Activated B cell treated with CpG ODN at 0.5 μM for 24 hours (primary cell): Measurements from ENCODE around the gene MATN1. TPM values are rescaled to one million over a fixed set of nuclear protein-coding genes. Genes with fewer than 3 reads are reported as not detected.

ENCODE experiments used
- ATAC-seq: fragments of 200-7000 bp; cut with Tn5 transposase; one replicate; pipeline ENCODE4 v1.10.0; 2021; ENCODE audit warnings: low read depth, mild to moderate bottlenecking, moderate library complexity
- CTCF ChIA-PET: fragments of 350-600 bp; sonication (Branson Sonifier 250); formaldehyde crosslinking; loops from one replicate; lab custom pipeline; 2021; ENCODE audit warnings: antibody characterized with exemption; lab: Charles Lee
- POLR2A ChIA-PET: fragments of 350-600 bp; sonication (Branson Sonifier 250); formaldehyde crosslinking; loops from one replicate; lab custom pipeline; 2021; ENCODE audit warnings: antibody characterized with exemption; lab: Charles Lee
- DNase-seq: peaks from one replicate; pipeline ENCODE4 v3.0.0; 2022
- H3K27ac Mint-ChIP-seq: one replicate; pipeline ENCODE4 v1.8.0; 2020; ENCODE audit warnings: mixed read lengths
- H3K27me3 Mint-ChIP-seq: one replicate; pipeline ENCODE4 v1.8.0; 2021; ENCODE audit warnings: mixed read lengths
- H3K36me3 Mint-ChIP-seq: one replicate; pipeline ENCODE4 v1.8.0; 2021; ENCODE audit warnings: low read depth, mixed read lengths
- H3K4me1 Mint-ChIP-seq: one replicate; pipeline ENCODE4 v1.8.0; 2021; ENCODE audit warnings: mixed read lengths
- H3K4me3 Mint-ChIP-seq: one replicate; pipeline ENCODE4 v1.8.0; 2020; ENCODE audit warnings: mild to moderate bottlenecking, mixed read lengths
- H3K9me3 Mint-ChIP-seq: one replicate; pipeline ENCODE4 v1.8.0; 2020; ENCODE audit warnings: mixed read lengths
- intact Hi-C: fragments of 100-400 bp; cut with micrococcal nuclease; formaldehyde crosslinking; loops from one replicate; pipeline ENCODE4 v1.15.1; 2024
- total RNA-seq: library from RNA; stranded (reverse); gene quantifications from 2 replicates; pipeline ENCODE4 v1.2.3, GENCODE V29; 2022
- TF ChIP-seq, protein P1 (sequence below): fragments of 200-600 bp; IDR thresholded peaks from one replicate; pipeline ENCODE4 v1.8.0; 2022; ENCODE audit warnings: antibody characterized with exemption, mild to moderate bottlenecking

Gene MATN1
- total RNA-seq, 1 donor from 2014 or later = 0.93 TPM

DNA sequence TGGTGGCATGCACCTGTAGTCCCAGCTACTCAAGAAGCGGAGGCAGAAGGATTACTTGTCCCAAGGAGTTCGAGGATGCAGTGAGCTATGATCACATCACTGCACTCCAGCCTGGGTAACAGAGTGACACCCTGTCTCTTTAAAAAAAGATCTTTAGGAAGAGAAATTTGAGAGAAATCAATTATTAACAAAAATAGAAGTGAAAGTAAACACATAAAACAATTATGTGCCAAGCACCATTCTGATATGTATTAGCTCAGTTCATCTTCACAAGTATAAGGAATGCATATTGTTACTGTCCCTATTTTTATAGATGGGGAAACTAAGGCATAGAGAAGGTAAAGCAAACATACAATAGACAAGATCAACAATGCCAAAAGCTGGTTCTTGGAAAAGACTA is 48.1 kb downstream of the MATN1 start:
- Mint-ChIP-seq H3K36me3 (no peaks in the 10 kb centered on the region), H3K9me3 (peaks cover 13% of the 10 kb centered on the region), H3K27me3 (peaks cover 19% of the 10 kb centered on the region), H3K4me1 (no peaks in the 10 kb centered on the region), H3K4me3 (no peak overlapping the region), H3K27ac (no peak overlapping the region)
- TF ChIP-seq, protein P1, sequence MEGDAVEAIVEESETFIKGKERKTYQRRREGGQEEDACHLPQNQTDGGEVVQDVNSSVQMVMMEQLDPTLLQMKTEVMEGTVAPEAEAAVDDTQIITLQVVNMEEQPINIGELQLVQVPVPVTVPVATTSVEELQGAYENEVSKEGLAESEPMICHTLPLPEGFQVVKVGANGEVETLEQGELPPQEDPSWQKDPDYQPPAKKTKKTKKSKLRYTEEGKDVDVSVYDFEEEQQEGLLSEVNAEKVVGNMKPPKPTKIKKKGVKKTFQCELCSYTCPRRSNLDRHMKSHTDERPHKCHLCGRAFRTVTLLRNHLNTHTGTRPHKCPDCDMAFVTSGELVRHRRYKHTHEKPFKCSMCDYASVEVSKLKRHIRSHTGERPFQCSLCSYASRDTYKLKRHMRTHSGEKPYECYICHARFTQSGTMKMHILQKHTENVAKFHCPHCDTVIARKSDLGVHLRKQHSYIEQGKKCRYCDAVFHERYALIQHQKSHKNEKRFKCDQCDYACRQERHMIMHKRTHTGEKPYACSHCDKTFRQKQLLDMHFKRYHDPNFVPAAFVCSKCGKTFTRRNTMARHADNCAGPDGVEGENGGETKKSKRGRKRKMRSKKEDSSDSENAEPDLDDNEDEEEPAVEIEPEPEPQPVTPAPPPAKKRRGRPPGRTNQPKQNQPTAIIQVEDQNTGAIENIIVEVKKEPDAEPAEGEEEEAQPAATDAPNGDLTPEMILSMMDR = no peak
- ATAC-seq (no peak), DNase-seq (no peak)
- ChIA-PET CTCF (no interaction called here), POLR2A (no interaction called here)
- intact Hi-C loops = no loop called here

DNA sequence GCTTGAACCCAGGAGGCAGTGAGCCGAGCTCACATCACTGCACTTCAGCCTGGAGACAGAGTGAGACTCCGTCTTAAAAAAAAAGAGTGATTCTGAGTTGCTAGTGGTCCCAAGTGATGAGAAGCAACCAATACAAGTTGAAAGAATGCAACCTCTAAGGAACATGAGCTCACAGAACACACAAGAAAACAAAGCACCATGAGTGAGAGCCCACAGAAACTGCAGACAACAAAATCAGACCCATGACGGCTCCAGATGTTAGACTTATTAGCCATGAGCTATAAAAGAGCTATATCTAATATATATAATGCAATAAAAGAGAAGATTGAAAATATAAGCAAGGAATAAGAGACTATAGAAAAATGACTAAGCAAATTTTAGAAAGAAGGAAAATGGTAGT is 50.0 kb downstream of the MATN1 start:
- ChIA-PET CTCF (no interaction called here), POLR2A (no interaction called here)
- Mint-ChIP-seq H3K36me3 (no peaks in the 10 kb centered on the region), H3K27me3 (peaks cover 28% of the 10 kb centered on the region), H3K4me1 (no peaks in the 10 kb centered on the region), H3K4me3 (no peak overlapping the region), H3K27ac (no peak overlapping the region), H3K9me3 (peaks cover 13% of the 10 kb centered on the region)
- DNase-seq (no peak), ATAC-seq (no peak)
- TF ChIP-seq, protein P1 = no peak
- intact Hi-C loops = no loop called here

- Mint-ChIP-seq H3K4me3 (no peak overlapping the region), H3K36me3 (no peaks in the 10 kb centered on the region), H3K4me1 (no peaks in the 10 kb centered on the region), H3K9me3 (peaks cover 13% of the 10 kb centered on the region), H3K27me3 (peaks cover 28% of the 10 kb centered on the region), H3K27ac (no peak overlapping the region)
- ChIA-PET CTCF (no interaction called here), POLR2A (no interaction called here)
- intact Hi-C loops = no loop called here
- ATAC-seq = no peak
- TF ChIP-seq, protein P1 = no peak
- no peak for DNase-seq
Measured at GRCh38 chr1:30672661-30673060, 50.7 kb downstream of the MATN1 start.

- intact Hi-C loops = no loop called here
- peaks cover 11% of the 10 kb centered on the region for H3K9me3 Mint-ChIP-seq
- no peak overlapping the region for H3K27ac Mint-ChIP-seq
- H3K4me1 Mint-ChIP-seq = no peaks in the 10 kb centered on the region
- POLR2A ChIA-PET = no interaction called here
- CTCF ChIA-PET = no interaction called here
- ATAC-seq (no peak), DNase-seq (no peak)
- H3K36me3 Mint-ChIP-seq = no peaks in the 10 kb centered on the region
- TF ChIP-seq, protein P1 = no peak
- H3K27me3 Mint-ChIP-seq = peaks cover 23% of the 10 kb centered on the region
- no peak overlapping the region for H3K4me3 Mint-ChIP-seq
Measured at GRCh38 chr1:30670240-30671060, 52.9 kb downstream of the MATN1 start.

- intact Hi-C loops = no loop called here
- DNase-seq = no peak
- Mint-ChIP-seq H3K4me1 (no peaks in the 10 kb centered on the region), H3K36me3 (no peaks in the 10 kb centered on the region), H3K27ac (no peak overlapping the region), H3K27me3 (peaks cover 15% of the 10 kb centered on the region), H3K4me3 (no peak overlapping the region), H3K9me3 (peaks cover 2% of the 10 kb centered on the region)
- TF ChIP-seq, protein P1 = no peak
- ChIA-PET CTCF (no interaction called here), POLR2A (no interaction called here)
- no peak for ATAC-seq
Measured at GRCh38 chr1:30668546-30669327, 54.6 kb downstream of the MATN1 start.
